Thoracic aorta (tissue), 2 donors: ENCODE measurements around the gene MMAB. TPM values are rescaled to one million over a fixed set of nuclear protein-coding genes. Genes with fewer than 3 reads are reported as not detected.

Source experiments
- ATAC-seq: fragments of 150-250 bp; one replicate; pipeline ENCODE4 v1.8.0; 2017; ENCODE audit warnings: low read depth; ENCODE audit not compliant: insufficient number of reproducible peaks, low FRiP score
- DNase-seq: peaks from one replicate; pipeline ENCODE4 v3.0.0-alpha.2; 2020; ENCODE audit warnings: low spot score
- H3K27ac ChIP-seq, 2 donors: fragments of 200-600 bp; sonication (generic); 1 replicate in 1 of 2; 2 replicates in 1 of 2; pipeline ENCODE4 v1.5.1; 2016; ENCODE audit warnings: mild to moderate bottlenecking in 2 of 2, moderate library complexity in 2 of 2
- H3K27me3 ChIP-seq: fragments of 200-600 bp; sonication (generic); replicated peaks from 2 replicates; pipeline ENCODE4 v1.6.0; 2016; ENCODE audit warnings: mild to moderate bottlenecking; ENCODE audit not compliant: insufficient read depth
- H3K36me3 ChIP-seq: fragments of 200-600 bp; sonication (generic); one replicate; pipeline ENCODE4 v1.5.1; 2016
- H3K4me1 ChIP-seq, 2 donors: fragments of 200-600 bp; sonication (generic); 1 replicate in 1 of 2; 2 replicates in 1 of 2; pipeline versions ENCODE4 v1.5.1 to v1.6.0; 2016; ENCODE audit warnings: low read depth in 2 of 2, mild to moderate bottlenecking in 1 of 2; ENCODE audit not compliant: control insufficient read depth in 1 of 2
- H3K4me3 ChIP-seq: fragments of 200-600 bp; sonication (generic); 2 replicates; pipeline ENCODE4 v1.5.1; 2016; ENCODE audit warnings: mild to moderate bottlenecking
- H3K9me3 ChIP-seq: fragments of 200-600 bp; sonication (generic); 2 replicates; pipeline ENCODE4 v1.5.1; 2016
- CTCF ChIP-seq: fragments of 200-600 bp; sonication (generic); IDR thresholded peaks from one replicate; pipeline ENCODE4 v1.5.1; 2019; ENCODE audit warnings: antibody characterized with exemption
- total RNA-seq, 2 donors: library from RNA; depleted of rRNA; stranded (reverse); fragments of >200 nt; gene quantifications; one replicate each; pipeline versions ENCODE4 v1.1.0 to v1.2.3, GENCODE V29; 2016

Gene MMAB
- total RNA-seq, 2 donors from 2014 or later, result 18.7 to 32.4 TPM

GRCh38 chr12:109567296-109567695 is 6.0 kb downstream of the MMAB start:
- DNase-seq (no peak), ATAC-seq (no peak)
- Histone ChIP-seq H3K27ac (no peak overlapping the region), H3K27me3 (no peaks in the 10 kb centered on the region), H3K9me3 (no peaks in the 10 kb centered on the region), H3K4me3 (no peak overlapping the region), H3K4me1 (peaks cover 0 to under 1% of the 10 kb centered on the region in 2 donors), H3K36me3 (peaks cover 12% of the 10 kb centered on the region)
- no peak for TF ChIP-seq CTCF

- H3K9me3 ChIP-seq, result no peaks in the 10 kb centered on the region
- TF ChIP-seq CTCF, result no peak
- peaks cover 19% of the 10 kb centered on the region for H3K36me3 ChIP-seq
- H3K4me3 ChIP-seq, result no peak overlapping the region
- no peaks in the 10 kb centered on the region for H3K27me3 ChIP-seq
- DNase-seq (no peak), ATAC-seq (no peak)
- H3K4me1 ChIP-seq, result no peaks in the 10 kb centered on the region
- no peak overlapping the region for H3K27ac ChIP-seq
Observed at GRCh38 chr12:109566424-109566823, 6.9 kb downstream of the MMAB start.

GRCh38 chr12:109563291-109564284 is 9.7 kb downstream of the MMAB start:
- Histone ChIP-seq H3K9me3 (no peaks in the 10 kb centered on the region), H3K4me3 (no peak overlapping the region), H3K27me3 (no peaks in the 10 kb centered on the region), H3K27ac (no peak overlapping the region), H3K4me1 (no peaks in the 10 kb centered on the region), H3K36me3 (peaks cover 19% of the 10 kb centered on the region)
- no peak for TF ChIP-seq CTCF
- DNase-seq (no peak), ATAC-seq (no peak)

GRCh38 chr12:109562871-109563270 is 10.4 kb downstream of the MMAB start:
- no peaks in the 10 kb centered on the region for H3K27me3 ChIP-seq
- H3K36me3 ChIP-seq, result peaks cover 14% of the 10 kb centered on the region
- no peak overlapping the region for H3K27ac ChIP-seq
- TF ChIP-seq CTCF, result no peak
- ATAC-seq (no peak), DNase-seq (no peak)
- no peaks in the 10 kb centered on the region for H3K4me1 ChIP-seq
- no peak overlapping the region for H3K4me3 ChIP-seq
- no peaks in the 10 kb centered on the region for H3K9me3 ChIP-seq

GRCh38 chr12:109561711-109562030 is 11.6 kb downstream of the MMAB start:
- Histone ChIP-seq H3K36me3 (peaks cover 12% of the 10 kb centered on the region), H3K27me3 (no peaks in the 10 kb centered on the region)
- DNase-seq, result no peak

More at GRCh38 chr12:109561711-109562030, 11.6 kb downstream of the MMAB start:
- Histone ChIP-seq H3K4me3 (no peak overlapping the region), H3K27ac (no peak overlapping the region), H3K9me3 (no peaks in the 10 kb centered on the region), H3K4me1 (no peaks in the 10 kb centered on the region)
- no peak for ATAC-seq
- TF ChIP-seq CTCF, result no peak
